T follicular helper cell (primary cell): ENCODE data around the gene ALKBH3.

ENCODE experiments used
- DNase-seq: peaks from one replicate; pipeline ENCODE4 v3.0.0-alpha.2; 2020; ENCODE audit warnings: low read depth

ALKBH3 gene

DNA sequence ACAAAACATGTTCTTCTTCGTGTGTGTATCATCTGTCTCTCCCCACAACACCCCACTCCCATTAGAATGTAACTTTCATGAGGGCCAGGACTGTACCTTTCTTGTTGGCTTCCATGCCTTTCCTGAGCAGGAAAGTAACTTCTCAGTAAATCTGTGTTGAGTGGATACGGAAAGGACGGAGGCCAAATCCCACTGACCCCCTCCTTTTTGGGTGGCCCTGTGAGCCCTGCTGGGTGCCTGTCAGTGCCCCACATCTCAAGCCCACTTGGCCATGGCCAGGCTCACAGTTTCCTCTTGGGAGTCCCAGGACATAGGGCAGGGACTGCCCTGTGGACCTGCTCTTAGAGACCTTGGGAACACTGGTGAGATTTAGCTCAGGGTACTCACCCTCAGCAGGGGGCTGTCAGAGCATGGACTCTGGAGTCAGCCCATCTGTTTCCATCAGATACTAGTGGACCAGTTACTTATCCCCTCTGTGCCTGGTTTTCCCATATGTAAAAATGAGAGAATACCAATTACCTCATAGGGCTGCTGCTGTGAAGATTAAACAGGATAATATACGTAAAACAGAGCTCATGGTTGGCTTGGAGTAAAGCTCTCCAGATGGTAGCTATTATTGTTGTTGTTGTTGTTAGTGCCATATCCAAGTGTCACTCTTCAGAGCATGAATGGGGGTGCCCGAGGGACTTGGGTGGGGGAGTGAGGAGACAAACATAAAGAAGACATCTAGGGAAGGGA, 60.8 kb downstream of the ALKBH3 start:
- no peak for DNase-seq

DNA sequence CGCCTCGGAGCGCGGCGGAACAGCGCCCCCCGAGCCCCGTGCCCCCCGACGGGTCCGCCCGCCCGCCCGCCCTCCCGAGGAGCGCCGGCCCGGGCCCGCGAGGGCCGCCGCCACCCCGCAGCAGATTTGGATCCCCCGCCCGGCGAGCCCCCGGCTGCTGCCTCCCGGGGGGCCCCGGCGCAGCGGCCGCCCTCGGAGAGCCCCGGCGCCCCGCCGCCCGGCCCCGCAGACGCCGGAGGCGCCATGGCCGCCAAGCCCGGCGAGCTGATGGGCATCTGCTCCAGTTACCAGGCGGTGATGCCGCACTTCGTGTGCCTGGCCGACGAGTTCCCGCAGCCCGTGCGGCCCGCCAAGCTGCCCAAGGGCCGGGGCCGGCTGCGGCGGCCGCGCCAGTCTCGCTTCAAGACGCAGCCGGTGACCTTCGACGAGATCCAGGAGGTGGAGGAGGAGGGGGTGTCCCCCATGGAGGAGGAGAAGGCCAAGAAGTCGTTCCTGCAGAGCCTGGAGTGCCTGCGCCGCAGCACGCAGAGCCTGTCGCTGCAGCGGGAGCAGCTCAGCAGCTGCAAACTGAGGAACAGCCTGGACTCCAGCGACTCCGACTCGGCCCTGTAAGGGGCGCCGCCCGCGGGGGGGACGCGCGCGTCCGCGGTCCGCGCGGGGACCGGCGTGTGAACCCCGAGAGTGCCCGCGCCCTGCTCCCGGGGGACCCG, 62.2 kb downstream of the ALKBH3 start:
- no peak for DNase-seq

DNA sequence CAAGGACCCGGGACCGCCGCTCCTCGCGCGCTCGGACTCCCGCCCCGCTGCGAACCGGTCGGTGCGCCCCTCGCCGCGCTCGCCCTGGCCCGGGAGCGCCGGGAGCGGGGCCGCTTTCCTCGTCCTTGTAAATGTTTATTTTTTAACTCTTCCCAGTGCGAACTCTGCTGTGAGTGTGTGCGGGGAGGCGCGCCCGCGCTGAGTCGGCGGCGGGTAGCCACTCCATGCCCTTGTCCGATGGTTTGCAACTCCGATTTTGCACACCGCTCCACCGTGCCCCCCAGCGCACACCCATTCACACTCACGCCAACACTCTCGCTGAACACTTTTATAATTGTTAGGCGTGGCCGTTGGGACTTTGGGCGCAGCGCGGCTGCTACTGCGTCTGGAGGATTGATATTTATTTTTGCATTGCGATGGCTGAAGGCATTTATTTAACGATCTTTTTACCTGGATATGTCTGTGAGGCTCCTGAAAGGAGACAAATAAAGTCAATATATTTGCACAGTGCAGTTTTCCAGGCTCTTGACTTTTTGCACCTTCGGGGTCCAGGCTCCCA, 62.8 kb downstream of the ALKBH3 start:
- no peak for DNase-seq

DNA sequence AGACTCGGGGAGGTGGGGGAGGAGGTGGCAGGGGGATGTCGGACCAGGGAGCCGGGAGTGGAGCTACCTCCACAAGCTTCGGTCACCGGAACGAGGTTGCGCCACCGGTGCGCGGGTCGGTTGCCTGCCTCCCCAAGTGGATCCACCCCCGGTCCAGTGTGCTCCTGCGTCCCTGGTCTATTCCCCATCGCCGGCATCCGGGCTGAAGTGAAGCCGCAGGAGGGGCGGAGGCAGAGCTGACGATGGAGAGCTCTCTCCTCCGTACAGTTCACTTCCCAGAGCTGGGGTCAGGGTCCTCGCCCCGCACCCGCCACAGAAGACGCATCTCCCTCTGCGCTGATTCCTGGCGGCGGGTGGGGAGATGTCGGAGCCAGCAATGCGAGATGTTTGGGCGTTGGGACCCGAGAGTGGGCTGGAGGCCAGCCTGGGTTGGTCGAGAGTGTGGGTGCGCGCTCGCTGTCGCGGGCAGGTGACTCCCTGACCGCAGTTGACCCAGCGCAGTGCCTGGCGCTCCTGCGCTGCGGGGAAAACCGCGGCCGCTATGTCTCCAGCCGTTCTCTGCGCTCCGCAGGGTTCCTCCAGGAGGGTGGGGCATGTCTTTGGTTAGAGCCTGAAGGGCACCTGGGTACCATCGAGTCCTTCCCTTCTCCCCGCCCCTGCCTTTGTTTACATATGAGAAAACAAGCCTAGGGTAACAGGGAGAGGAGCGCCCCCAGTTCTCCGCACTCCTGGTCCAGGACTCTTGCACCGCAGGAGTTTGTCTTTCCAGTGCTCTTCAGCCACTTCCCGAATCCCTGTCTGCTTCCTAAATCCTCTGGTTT, 63.5 kb downstream of the ALKBH3 start:
- DNase-seq = no peak

DNA sequence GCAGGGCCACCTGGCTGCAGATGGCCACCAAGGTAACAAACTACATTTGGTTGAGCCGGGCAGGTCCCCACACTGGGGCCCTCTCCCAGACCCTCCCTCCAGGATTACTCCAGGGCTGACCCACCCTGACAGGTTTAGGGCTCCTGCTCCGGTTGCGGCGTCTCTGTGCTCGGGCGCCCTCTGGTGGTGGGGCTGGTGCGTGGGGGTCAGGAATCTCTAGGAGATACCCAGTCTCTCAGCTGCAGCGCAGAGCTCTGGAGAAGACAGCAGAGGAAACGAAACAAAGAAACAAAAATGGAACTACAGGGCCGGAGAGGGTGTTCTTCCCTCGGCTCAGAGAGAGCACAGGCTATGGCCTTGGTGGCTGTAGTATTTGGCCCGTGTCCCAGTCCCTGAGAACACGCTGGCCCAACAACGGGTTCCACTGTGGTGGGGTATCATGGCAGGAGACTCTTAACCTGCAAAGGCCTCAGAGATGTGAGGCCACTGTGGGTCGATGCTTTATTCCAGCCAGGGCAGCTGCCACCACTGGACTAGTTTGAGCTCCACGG, 64.2 kb downstream of the ALKBH3 start:
- DNase-seq = peak; percentile 54

DNA sequence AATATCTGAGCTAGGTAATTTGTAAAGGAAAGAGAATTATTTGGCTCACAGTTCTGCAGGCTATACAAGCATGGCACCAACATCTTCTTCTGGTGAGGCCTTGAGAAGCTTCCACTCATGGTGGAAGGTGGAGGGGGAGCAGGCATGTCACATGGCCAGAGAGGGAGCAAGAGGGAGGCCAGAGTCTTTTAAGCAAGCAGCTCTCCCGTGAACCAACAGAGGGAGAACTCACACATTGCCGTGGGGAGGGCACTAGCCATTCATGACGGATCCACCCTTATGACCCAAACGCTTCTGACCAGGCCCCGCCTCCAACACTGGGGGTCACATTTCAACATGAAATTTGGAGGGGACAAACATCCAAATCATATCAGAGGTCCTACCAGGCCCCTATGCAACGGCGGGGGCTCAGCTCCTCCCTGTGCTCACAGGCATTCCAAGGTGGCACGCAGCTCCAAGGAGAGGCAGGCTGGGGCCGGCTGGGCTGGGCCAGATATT, 66.4 kb downstream of the ALKBH3 start:
- DNase-seq = no peak

DNA sequence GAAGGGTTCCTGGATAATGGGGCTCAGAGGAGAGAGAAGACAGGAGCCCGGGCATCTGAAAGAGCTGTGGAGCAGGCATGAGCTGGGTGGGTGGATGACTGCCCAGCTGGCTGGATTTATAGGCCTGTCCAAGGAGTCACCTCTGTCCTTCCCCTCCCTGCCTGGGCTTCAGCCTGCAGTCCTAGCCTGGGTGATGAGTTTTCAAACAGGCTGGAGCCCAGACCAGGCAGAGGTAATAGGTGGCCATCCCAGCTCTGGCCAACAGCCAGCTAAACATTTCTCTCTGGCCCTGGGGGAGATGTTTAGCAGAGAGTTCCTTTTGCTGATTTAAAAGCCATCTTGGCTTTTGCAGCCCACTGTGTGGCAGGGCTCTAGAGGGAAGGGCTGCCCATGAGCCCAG, 67.2 kb downstream of the ALKBH3 start:
- no peak for DNase-seq

DNA sequence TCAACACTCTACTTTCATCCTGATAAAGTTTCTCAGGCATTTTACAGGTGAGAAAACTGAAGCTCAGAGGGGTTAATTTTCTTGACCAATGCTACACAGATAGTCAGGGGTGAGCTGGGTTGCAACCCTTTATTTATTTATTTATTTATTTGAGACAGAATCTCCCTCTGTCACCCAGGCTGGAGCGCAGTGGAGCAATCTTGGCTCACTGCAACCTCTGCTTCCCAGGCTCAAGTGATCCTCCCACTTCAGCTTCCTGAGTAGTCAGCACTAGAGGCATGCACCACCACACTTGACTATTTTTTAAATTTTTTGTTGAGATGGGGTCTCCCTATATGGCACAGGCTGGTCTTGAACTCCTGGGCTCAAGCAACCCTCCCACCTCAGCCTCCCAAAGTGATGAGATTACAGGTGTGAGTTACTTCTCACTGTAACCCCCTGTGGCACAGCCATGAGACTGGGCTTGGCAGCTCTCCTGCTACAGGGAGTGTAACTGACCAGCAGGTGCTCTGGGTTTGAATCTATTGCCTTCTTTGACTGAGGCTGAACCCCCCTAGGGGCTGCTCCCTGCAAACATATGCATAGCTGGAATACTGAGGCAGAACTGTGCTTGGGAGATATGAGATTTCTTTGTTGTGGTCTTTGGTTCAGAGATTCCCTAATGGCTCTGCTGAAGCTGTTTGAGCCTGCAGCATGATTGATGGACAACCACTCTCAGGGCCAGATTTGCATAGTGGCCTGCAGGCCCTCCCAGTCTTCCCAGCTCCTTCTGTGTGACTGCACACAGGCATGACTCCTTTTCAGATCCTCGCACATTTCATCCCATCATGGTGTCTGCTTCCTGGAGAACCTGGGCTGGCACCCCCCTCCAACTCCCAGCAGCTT, 68.0 kb downstream of the ALKBH3 start:
- no peak for DNase-seq

DNA sequence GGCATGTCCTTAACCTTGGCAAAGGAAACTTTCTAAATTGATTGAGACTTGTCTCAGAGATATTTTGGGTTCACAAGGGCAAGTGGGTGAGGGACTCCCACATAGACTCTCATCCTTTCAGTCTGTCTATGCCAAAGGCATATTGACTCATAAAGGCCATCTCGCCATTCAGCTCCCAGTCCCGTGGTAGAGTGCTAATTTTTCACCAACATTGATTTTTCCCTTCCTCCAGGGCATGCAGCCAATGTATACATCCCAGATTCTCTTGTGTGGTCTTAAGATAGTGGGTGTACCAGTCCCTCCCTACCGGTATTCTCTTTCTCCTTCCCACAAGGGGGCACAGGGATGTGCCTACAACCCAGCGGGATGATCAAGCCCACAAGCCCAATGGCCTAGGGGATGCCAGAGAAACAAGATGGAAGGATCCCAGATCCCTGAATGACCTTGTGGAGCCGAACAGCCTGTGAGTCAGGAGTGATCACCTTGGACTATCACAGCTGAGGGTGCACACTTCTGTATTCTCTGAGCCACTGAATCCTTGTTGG, 69.8 kb downstream of the ALKBH3 start:
- DNase-seq = no peak

DNA sequence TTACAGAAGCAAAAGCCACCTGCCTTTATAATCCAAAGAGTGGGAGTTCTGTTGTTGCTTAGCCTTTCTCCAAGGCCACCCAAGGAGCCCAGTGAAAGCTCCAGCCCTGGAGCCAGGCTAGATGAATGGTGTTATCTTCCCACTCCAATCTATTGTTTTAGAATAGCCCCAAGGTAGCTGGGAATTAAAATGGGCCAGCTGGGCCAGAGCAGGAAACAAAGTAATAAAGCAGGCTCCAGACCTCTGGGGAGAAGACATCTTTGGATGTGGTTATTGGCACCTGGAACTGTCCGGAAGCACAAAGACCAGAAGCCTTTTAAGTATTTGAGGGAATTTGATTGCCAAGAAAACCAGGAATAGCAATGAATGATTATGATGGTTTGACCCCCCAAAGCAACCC, 70.6 kb downstream of the ALKBH3 start:
- no peak for DNase-seq

DNA sequence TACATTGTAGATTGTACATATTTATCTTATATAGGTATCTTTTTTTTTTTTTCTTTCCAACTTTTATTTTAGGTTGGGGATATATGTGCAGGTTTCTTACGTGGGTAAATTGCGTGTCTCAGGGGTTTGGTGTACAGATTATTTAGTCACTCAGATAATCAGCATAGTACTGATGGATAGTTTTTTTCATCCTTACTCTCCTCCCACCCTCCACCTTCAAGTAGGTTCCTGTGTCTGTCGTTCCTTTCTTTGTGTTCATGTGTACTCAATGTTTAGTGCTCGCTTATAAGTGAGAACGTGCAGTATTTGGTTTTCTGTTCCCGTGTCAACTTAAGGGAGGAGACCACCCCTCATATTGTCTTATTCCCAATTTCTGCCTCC, 71.4 kb downstream of the ALKBH3 start:
- no peak for DNase-seq

DNA sequence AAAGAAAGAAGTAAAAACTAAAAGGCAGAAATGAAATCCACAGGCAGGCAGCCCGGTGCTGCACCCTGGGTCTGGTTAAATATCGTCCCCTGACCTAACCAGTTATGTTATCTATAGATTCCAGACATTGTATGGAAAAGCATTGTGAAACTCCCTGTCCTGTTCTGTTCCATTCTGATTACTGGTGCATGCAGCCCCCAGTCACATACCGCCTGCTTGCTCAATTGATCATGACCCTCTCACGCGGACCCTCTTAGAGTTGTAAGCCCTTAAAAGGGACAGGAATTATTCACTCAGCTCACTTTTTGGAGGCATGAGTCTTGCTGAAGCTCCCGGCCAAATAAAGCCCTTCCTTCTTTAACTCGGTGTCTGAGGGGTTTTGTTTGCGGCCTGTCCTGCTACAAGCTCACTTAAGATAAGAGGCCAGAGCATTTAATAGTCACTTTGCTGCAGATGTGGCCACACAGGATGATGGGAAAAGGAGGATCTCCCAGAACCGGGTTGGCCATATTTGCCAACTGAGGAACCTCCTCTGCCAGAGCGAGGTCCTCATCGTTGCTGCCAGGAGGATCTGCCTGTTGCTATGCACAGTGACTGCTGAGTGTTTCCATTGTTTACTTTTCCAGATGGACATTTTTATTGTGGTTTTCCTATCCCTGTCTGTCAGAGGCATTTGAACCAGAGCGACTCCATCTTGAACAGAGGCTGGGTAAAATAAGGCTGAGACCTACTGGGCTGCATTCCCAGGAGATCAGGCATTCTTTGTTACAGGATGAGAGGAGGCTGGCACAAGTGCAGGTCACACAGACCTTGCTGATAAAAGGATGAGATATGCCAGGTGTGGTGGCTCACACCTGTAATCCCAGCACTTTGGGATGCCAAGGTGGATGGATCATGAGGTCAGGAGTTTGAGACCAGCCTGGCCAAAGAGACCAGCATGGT, 72.0 kb downstream of the ALKBH3 start:
- no peak for DNase-seq

DNA sequence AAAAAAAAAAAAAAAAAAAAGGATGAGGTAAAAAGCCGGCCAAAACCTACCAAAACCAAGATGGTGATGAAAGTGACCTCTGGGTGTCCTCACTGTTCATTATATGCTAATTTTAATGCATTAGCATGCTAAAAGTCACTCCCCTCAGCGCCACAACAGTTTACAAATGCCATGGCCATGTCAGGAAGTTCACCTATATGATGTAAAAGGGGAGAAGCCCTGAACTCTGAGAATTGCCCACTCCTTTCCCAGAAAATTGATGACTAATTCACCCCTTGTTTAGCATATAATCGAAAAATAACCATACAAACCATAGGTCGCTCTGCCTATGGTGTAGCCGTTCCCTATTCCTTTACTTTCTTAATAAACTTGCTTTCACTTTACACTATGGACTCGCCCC, 72.9 kb downstream of the ALKBH3 start:
- DNase-seq = no peak

DNA sequence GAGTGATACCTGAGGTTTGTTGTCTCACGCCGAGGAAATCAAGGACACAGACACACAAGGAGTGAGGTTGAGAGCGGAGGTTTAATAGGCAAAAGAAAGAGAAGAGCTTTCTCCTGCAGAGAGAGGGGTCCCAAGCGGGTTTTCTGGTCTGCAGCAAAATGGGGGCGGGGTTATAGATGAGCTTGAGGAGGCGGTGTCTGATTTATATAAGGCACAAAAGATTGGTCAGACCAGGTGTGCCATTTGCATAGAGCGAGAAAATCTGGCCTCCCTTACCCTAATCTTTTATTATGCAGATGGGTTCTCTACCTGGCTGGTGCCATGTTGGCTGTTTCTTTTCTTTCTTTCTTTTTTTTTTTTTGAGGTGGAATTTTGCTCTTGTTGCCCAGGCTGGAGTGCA, 73.6 kb downstream of the ALKBH3 start:
- DNase-seq = no peak

DNA sequence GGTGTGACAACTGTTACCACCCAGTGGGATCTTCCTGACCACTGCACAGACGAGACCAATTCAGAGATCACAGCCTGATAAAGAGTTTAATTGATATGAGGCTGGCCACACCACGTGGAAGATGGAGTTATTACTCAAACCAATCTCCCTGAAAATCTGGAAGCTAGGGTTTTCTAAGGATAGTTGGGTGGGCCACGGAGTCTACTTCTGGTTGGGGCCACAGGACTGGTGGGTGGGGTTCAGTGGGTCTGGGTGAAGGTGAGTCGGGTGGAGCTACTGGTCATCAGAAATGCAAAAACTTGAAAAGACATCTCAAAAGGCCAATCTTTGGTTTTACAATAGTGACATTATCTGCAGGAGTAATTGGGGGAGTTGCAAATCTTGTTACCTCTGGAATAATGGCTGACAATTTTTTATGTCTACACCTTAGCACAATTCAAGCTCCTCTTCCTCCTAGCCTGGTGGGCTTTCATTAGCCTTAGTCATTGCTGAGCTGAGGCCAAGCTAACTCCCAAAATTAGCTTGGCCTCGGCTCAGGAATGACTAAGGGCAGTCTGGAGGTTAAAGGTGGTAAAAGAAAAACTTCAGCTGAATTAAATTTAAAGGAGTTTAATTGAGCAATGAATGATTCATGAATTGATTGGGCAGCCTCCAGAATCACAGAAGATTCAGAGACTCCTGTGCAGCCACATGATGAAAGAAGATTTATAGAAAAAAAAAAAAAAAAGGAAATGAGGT, 74.9 kb downstream of the ALKBH3 start:
- no peak for DNase-seq

DNA sequence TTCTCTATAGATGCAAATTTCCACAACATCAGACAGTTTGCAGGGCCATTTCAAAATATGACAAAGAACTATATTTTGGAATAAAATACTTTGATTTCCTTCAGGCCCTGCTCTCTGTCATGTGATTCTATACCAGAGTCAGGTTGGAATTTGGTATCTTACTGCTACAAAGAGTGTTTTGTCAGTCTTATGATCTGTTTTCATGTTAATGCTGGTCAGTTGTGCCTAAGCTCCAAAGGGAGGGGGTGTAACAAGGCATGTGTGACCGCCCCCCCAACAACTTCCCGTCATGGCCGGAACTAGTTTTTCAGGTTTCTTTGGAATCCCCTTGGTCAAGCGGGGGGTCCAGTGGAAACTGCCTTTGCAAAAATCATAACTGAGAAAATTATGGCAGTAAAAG, 76.9 kb downstream of the ALKBH3 start:
- DNase-seq = no peak

DNA sequence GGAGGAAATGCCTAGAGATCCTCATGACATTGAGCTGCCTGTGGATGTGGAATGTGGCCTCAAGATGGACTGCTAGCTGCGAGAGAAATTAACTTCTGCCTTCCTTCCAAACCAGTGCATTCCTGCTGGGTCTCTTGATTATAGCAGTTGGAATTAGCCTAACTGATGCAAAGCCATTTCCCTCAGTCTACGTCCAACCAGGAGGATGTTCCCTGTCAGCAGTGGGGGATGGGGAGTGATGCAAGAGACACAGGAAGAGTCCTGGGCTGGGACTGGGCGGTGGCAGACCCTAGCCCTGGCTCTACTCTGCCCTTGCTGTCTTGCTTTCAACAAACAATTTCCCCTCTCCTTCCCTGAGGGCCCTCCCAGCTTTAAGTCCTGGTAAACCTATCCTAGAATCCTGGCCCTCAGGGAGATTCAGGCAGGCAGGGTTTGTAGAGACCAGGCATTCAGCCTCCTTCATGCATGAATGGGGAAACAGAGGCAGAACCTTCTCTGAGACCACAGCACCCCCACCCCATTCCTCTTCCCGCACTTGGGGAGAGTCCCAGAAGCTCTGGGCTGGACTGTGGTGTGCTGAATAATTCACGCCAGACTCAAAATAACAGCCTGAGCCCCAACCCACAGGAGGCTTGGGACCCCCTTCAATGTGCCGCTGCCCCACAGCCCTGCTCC, 78.8 kb downstream of the ALKBH3 start:
- no peak for DNase-seq
